H1 (cell line): ENCODE results near the gene FAM234A. TPM values are rescaled to one million over a fixed set of nuclear protein-coding genes. Genes with fewer than 3 reads are reported as not detected.

Experiments used
- CTCF ChIA-PET: fragments of 300-600 bp; sonication (Branson Sonifier 250); formaldehyde crosslinking; loops from one replicate; lab custom pipeline; 2021; ENCODE audit not compliant: partially characterized antibody; lab: Charles Lee
- POLR2A ChIA-PET: fragments of 300-600 bp; sonication (Branson Sonifier 250); formaldehyde crosslinking; loops from one replicate; lab custom pipeline; 2021; ENCODE audit warnings: inconsistent platforms; ENCODE audit not compliant: partially characterized antibody; lab: Charles Lee
- DNase-seq, 2 experiments: peaks; one replicate each; pipeline versions ENCODE4 v3.0.0 to v3.0.0-alpha.2; 2010 to 2022; ENCODE audit warnings: low spot score in 2 of 2, low read depth in 1 of 2, mixed read lengths in 1 of 2
- FAIRE-seq: peaks from 2 replicates; lab custom pipeline; 2011; peaks lifted over from hg19 to GRCh38; lab: Jason Lieb, UNC
- H2AFZ ChIP-seq: 2 replicates; pipeline ENCODE4 v1.8.1; 2012; ENCODE audit warnings: low read length, inconsistent platforms
- H2AK5ac ChIP-seq: 2 replicates; pipeline ENCODE4 v1.6.1; 2013; ENCODE audit warnings: low read depth, low read length
- H2BK120ac ChIP-seq: replicated peaks from 2 replicates; pipeline ENCODE3; 2013; ENCODE audit warnings: low read depth, low read length, inconsistent platforms
- H2BK12ac ChIP-seq: 2 replicates; pipeline ENCODE4 v1.6.1; 2013; ENCODE audit warnings: low read depth, low read length
- H2BK15ac ChIP-seq: 2 replicates; pipeline ENCODE4 v1.6.1; 2013; ENCODE audit warnings: low read length
- H2BK20ac ChIP-seq: 2 replicates; pipeline ENCODE4 v1.6.1; 2013; ENCODE audit warnings: low read length
- H2BK5ac ChIP-seq: 2 replicates; pipeline ENCODE4 v1.6.1; 2013; ENCODE audit warnings: low read depth, low read length
- H3K14ac ChIP-seq: 2 replicates; pipeline ENCODE4 v1.6.1; 2013; ENCODE audit warnings: inconsistent platforms; ENCODE audit not compliant: insufficient read length
- H3K18ac ChIP-seq: 2 replicates; pipeline ENCODE4 v1.6.1; 2013; ENCODE audit warnings: low read length; ENCODE audit errors: extremely low read depth
- H3K23ac ChIP-seq: 2 replicates; pipeline ENCODE4 v1.6.1; 2013; ENCODE audit warnings: inconsistent platforms; ENCODE audit not compliant: insufficient read length
- H3K23me2 ChIP-seq: 2 replicates; pipeline ENCODE4 v1.6.1; 2013; ENCODE audit warnings: low read depth, low read length
- H3K27ac ChIP-seq: 2 replicates; pipeline ENCODE4 v1.6.1; 2011; ENCODE audit warnings: low read depth, low read length, inconsistent platforms
- H3K27me3 ChIP-seq, 4 experiments: replicated peaks in 1 of 4; 1 replicate in 1 of 4; 2 replicates in 3 of 4; pipeline versions ENCODE4 v1.6.1 to v1.8.1; 2011 to 2013; ENCODE audit warnings: low read length in 3 of 4, mild to moderate bottlenecking in 3 of 4, inconsistent platforms in 2 of 4, mixed read lengths in 2 of 4, moderate library complexity in 1 of 4; ENCODE audit not compliant: control insufficient read depth in 3 of 4, insufficient read depth in 3 of 4; ENCODE audit errors: extremely low read depth in 1 of 4
- H3K36me3 ChIP-seq, 4 experiments: 2 replicates each; pipeline versions ENCODE4 v1.6.1 to v1.8.1; 2011 to 2013; ENCODE audit warnings: mild to moderate bottlenecking in 4 of 4, low read length in 3 of 4, moderate library complexity in 2 of 4, control low read depth in 1 of 4, inconsistent platforms in 1 of 4; ENCODE audit not compliant: insufficient read depth in 4 of 4, control insufficient read depth in 2 of 4
- H3K4ac ChIP-seq: replicated peaks from 2 replicates; pipeline ENCODE3; 2013; ENCODE audit warnings: low read length, low read depth, mixed read lengths, inconsistent platforms; ENCODE audit not compliant: insufficient read length
- H3K4me1 ChIP-seq, 4 experiments: replicated peaks in 1 of 4; 1 replicate in 1 of 4; 2 replicates in 3 of 4; pipeline versions ENCODE4 v1.6.1 to v1.8.1; 2011 to 2013; ENCODE audit warnings: low read length in 3 of 4, inconsistent platforms in 2 of 4, mixed read lengths in 1 of 4; ENCODE audit not compliant: insufficient read depth in 4 of 4, control insufficient read depth in 3 of 4
- H3K4me2 ChIP-seq, 2 experiments: 2 replicates each; pipeline versions ENCODE4 v1.6.1 to v1.8.1; 2011 to 2013; ENCODE audit warnings: low read depth in 2 of 2, low read length in 2 of 2, control low read depth in 1 of 2, inconsistent platforms in 1 of 2, mild to moderate bottlenecking in 1 of 2; ENCODE audit not compliant: insufficient read depth in 1 of 2
- H3K4me3 ChIP-seq, 4 experiments: fragments of 200-600, 300-600 bp in 1 of 4; sonication (generic), shearing (Covaris generic), sonication (Bioruptor Twin) in 1 of 4; 2 replicates each; pipeline versions ENCODE4 v1.5.1 to v1.8.1; 2011 to 2016; ENCODE audit warnings: low read length in 4 of 4, low read depth in 3 of 4, control low read depth in 2 of 4, inconsistent platforms in 2 of 4, mild to moderate bottlenecking in 2 of 4, mixed read lengths in 1 of 4, moderate library complexity in 1 of 4; ENCODE audit not compliant: insufficient read depth in 2 of 4; ENCODE audit errors: extremely low read depth in 1 of 4
- H3K56ac ChIP-seq: replicated peaks from 2 replicates; pipeline ENCODE3; 2013; ENCODE audit warnings: low read depth, mild to moderate bottlenecking, mixed read lengths, low read length, inconsistent platforms; ENCODE audit not compliant: insufficient read length
- H3K79me1 ChIP-seq: 2 replicates; pipeline ENCODE4 v1.6.1; 2013; ENCODE audit warnings: low read depth, low read length, control low read depth
- H3K79me2 ChIP-seq, 2 experiments: 2 replicates each; pipeline versions ENCODE4 v1.6.1 to v1.8.1; 2012 to 2013; ENCODE audit warnings: low read length in 2 of 2, mild to moderate bottlenecking in 2 of 2, inconsistent platforms in 1 of 2; ENCODE audit not compliant: insufficient read depth in 2 of 2, control insufficient read depth in 1 of 2
- H3K9ac ChIP-seq, 4 experiments: replicated peaks in 1 of 4; 1 replicate in 1 of 4; 2 replicates in 3 of 4; pipeline versions ENCODE4 v1.6.1 to v1.8.1; 2011 to 2013; ENCODE audit warnings: low read depth in 3 of 4, low read length in 3 of 4, control low read depth in 2 of 4, mild to moderate bottlenecking in 2 of 4, moderate library complexity in 2 of 4, inconsistent platforms in 1 of 4; ENCODE audit errors: extremely low read depth in 1 of 4
- H3K9me3 ChIP-seq, 2 experiments: 2 replicates each; pipeline versions ENCODE4 v1.6.1 to v1.8.1; 2012 to 2013; ENCODE audit warnings: mild to moderate bottlenecking in 2 of 2, moderate library complexity in 2 of 2, control low read depth in 1 of 2, inconsistent platforms in 1 of 2, low read depth in 1 of 2, low read length in 1 of 2, mixed read lengths in 1 of 2; ENCODE audit not compliant: insufficient read depth in 2 of 2
- H4K20me1 ChIP-seq, 2 experiments: replicated peaks in 1 of 2; 2 replicates each; pipeline versions ENCODE3 to v1.8.1; 2011 to 2013; ENCODE audit warnings: inconsistent platforms in 2 of 2, low read length in 2 of 2, mild to moderate bottlenecking in 1 of 2; ENCODE audit not compliant: insufficient read depth in 2 of 2, control insufficient read depth in 1 of 2
- H4K5ac ChIP-seq: 2 replicates; pipeline ENCODE4 v1.6.1; 2013; ENCODE audit warnings: low read length, low read depth, mixed read lengths, inconsistent platforms; ENCODE audit not compliant: insufficient read length
- H4K8ac ChIP-seq: 2 replicates; pipeline ENCODE4 v1.8.0; 2013; ENCODE audit warnings: mild to moderate bottlenecking, moderate library complexity, low read length, inconsistent platforms; ENCODE audit not compliant: insufficient read depth; ENCODE audit errors: extremely low read depth
- H4K91ac ChIP-seq: replicated peaks from 2 replicates; pipeline ENCODE3; 2013; ENCODE audit warnings: low read length, mixed read lengths, inconsistent platforms; ENCODE audit not compliant: insufficient read length
- BACH1 ChIP-seq: IDR thresholded peaks from 2 replicates; pipeline ENCODE4 v1.6.1; 2012; ENCODE audit warnings: low read length, improper control_type of control experiment
- CTCF ChIP-seq, 3 experiments: IDR thresholded peaks; 1 replicate in 2 of 3; 2 replicates in 1 of 3; pipeline versions ENCODE4 v1.5.1 to v1.6.1; 2011; ENCODE audit warnings: low read length in 3 of 3, mild to moderate bottlenecking in 3 of 3, inconsistent platforms in 2 of 3, low read depth in 1 of 3, moderate library complexity in 1 of 3; ENCODE audit not compliant: insufficient read depth in 1 of 3; ENCODE audit errors: control extremely low read depth in 1 of 3
- whole genome bisulfite sequencing, 2 experiments: shearing (Covaris generic) in 1 of 2; methylation state at CpG; one replicate each; pipeline versions ENCODE4 v1.1.6 to v1.1.7; 2013 to 2015; ENCODE audit warnings: low lambda C conversion rate in 2 of 2, mixed read lengths in 2 of 2, inconsistent platforms in 1 of 2, low coverage in 1 of 2, missing lambda C conversion rate in 1 of 2; ENCODE audit not compliant: insufficient replicate concordance in 2 of 2, insufficient coverage in 1 of 2, insufficient read length in 1 of 2; ENCODE audit errors: extremely low coverage in 1 of 2, missing lambda C conversion rate in 1 of 2; 5-methylcytosine and 5-hydroxymethylcytosine counted together
- polyA plus RNA-seq, 7 experiments: library from polyadenylated mRNA; depleted of rRNA in 3 of 7; stranded (reverse) in 5 of 7; unstranded in 2 of 7; fragments of >200 nt in 5 of 7; fragments of 200-250 nt in 2 of 7; gene quantifications; 1 replicate in 5 of 7; 2 replicates in 1 of 7; 4 replicates in 1 of 7; pipeline versions ENCODE4 v1.2.1 to v1.2.3, GENCODE V29; 2011 to 2013; ENCODE audit warnings: missing spikeins in 2 of 7, mixed read lengths in 2 of 7
- total RNA-seq: library from RNA; stranded (reverse); fragmentation: NEBNext Ultra II Directional; extraction: Animal tissue kit (Norgen Biotek cat#: 25700); gene quantifications from 2 replicates; pipeline ENCODE4 v1.2.1, GENCODE V29; 2021

Gene FAM234A
- total and polyA plus RNA-seq, 2 of the 8 experiments (the other 6 are each of a cell fraction or from before 2014, with no cell fraction given): 80.6 to 104 TPM

GRCh38 chr16:188674-189073 lies 45.9 kb upstream of the FAM234A start:
- H3K79me2 ChIP-seq: no peaks in the 10 kb centered on the region
- no peak overlapping the region for H3K23ac ChIP-seq
- ChIA-PET POLR2A (interaction anchor here (0.8 to 34.3 kb wide), 4 partner anchors 10 to 37 kb away, joined by 3 to 348 read pairs (median 4); partner anchors contain the start of gene LUC7L), CTCF (interaction anchor here (0.8 to 2.8 kb wide), 9 partner anchors 9 to 299 kb away, joined by 3 to 10 read pairs (median 3); no protein-coding TSS in a partner anchor)
- H2BK120ac ChIP-seq: no peak overlapping the region
- DNase-seq (no peak), FAIRE-seq (no peak)
- no peaks in the 10 kb centered on the region for H3K23me2 ChIP-seq
- no peak overlapping the region for H4K91ac ChIP-seq
- H4K20me1 ChIP-seq: peaks cover 4 to 16% of the 10 kb centered on the region in 2 experiments
- H2AFZ ChIP-seq: no peak overlapping the region
- H2BK20ac ChIP-seq: no peak overlapping the region
- H3K4me3 ChIP-seq: no peak overlapping the region
- no peak overlapping the region for H3K4me2 ChIP-seq
- H3K27me3 ChIP-seq: no peaks in the 10 kb centered on the region
- H3K9me3 ChIP-seq: peaks cover 0 to 3% of the 10 kb centered on the region in 2 experiments; a peak in 1 of 4 replicates
- 95% methylated on average over 8 of the region's 8 CpGs; no CpG with 5 or more reads in 1 of the 2 experiments for WGBS, 2 experiments
- H3K9ac ChIP-seq: no peak overlapping the region
- H3K27ac ChIP-seq: no peak overlapping the region
- TF ChIP-seq CTCF (IDR thresholded peaks at IDR 0.05; ENCODE audit: control extremely low read depth in 1 of 3, insufficient read depth in 1 of 3, low read depth in 1 of 3, low read length in 3 of 3) (peak; percentile 21 to 59 (median 58); a peak in 3 of 4 replicates), BACH1 (no peak)
- no peaks in the 10 kb centered on the region for H3K4me1 ChIP-seq
- no peak overlapping the region for H3K14ac ChIP-seq
- H2BK12ac ChIP-seq: no peak overlapping the region
- no peak overlapping the region for H2BK15ac ChIP-seq
- no peak overlapping the region for H3K56ac ChIP-seq
- no peaks in the 10 kb centered on the region; the same call in 1 of the 2 replicates for H3K79me1 ChIP-seq
- peaks cover 31 to 65% (median 54%) of the 10 kb centered on the region in 4 experiments; a peak in 7 of 8 replicates for H3K36me3 ChIP-seq
- H4K8ac ChIP-seq: no peak overlapping the region
- H3K4ac ChIP-seq: no peak overlapping the region
- H2AK5ac ChIP-seq: no peak overlapping the region
- no peak overlapping the region for H2BK5ac ChIP-seq
- no peak overlapping the region for H3K18ac ChIP-seq
- no peak overlapping the region for H4K5ac ChIP-seq
